Stimulated activated CD4-positive, alpha-beta T cell treated with anti-CD3 and anti-CD28 coated beads, Interleukin-2, amount 100 ng/mL, for 4 hours (primary cell): Measurements from ENCODE around the gene RAB37.

Experiments used
- DNase-seq: peaks from one replicate; pipeline ENCODE4 v3.0.0-alpha.2; 2020; ENCODE audit warnings: low read depth

RAB37 gene

GRCh38 chr17:74728033-74728701, 8.9 kb upstream of the RAB37 start:
- DNase-seq, result no peak

DNA sequence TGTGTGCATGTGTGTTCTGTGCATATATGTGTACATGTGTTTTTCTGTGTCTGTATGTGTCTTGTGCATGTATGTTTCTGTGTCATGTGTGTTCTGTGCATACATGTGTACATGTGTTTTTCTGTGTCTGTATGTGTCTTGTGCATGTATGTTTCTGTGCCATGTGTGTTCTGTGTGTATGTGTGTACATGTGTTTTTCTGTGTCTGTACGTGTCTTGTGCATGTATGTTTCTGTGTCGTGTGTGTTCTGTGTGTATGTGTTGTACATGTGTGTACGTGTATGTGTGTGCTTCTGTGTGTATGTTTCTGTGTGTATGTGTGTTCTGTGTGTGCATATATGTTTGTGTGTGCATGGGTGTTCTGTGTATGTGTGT, 8.4 kb upstream of the RAB37 start:
- no peak for DNase-seq

DNA sequence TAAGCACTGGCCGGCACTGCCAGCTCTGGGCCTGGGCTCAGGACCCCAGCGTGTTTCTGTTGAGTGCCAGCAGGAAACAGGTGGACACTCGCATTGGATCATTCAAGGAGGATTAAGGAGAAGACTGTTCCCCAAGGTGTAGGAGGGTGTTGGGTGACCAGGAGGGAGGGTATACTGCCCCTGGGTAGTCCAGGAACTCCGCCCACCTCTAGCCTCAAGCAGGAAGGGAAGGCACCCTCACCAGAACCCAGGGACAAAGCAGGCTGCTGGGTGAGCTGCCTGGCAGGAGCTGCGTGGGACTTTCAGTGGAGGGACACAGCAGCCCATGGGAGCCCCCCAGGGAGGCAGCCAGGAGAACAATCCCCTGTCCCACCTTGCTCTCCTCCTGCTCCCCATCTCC, 7.7 kb upstream of the RAB37 start:
- no peak for DNase-seq

DNA sequence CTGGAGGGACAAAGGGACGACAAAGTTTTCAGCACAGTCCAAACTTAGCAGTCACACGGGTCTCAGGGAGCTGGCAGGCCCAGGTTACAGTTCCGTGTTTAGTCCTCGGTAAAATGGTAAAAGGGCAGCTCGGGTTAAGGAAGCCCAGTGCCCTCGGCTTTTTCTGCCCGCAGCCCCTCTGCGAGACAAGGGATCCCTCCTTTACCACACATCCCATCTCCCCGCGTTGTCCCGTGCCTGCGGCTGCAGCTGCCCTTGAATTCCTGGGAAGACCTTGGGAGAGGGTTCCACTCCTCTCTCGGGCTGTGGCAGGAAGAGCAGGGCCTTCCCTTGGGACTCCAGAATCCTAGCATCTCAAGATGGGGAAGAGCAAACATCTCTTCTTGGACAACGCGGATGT, 7.2 kb upstream of the RAB37 start:
- DNase-seq, result no peak

DNA sequence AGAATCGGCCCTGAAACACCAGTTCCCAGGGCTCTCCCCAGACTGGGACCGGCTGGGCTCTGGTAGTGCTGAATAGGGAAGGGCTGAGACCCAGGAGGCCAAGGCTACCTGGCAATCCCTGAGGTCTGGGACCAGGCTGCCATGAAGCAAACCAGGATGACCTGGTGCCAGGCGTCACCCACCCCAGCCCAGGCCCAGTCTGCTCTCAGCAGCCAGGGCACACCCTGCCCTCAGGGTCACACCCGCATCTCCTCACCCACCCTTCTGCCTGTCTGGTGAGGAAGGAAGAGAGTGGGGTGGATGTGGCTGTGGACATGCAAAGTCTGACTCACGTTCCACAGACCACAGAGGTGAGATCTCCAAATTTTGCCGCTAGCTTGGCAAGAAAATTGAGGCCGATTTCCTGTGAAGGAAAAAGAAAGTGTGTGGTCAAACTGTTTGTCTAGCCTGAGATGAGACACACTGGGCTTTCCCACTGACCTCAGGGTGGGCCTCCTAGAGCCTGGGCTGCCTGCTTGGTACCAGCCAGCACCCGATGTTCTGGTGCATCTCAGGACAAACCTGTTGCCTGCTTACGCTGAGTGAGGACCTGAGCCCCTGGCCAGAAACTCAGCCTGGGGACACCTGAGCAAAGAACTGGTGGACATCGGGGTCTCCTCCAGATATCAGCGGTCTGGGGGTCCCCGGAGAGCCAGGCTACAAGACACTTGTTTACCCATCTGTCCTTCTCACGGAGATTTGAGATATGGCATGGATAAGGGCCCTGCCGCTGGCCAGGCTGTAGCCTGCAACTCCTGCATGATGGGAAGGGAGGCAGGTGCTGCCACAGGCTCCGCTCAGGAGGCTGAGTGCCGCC, 6.3 kb upstream of the RAB37 start:
- DNase-seq, result no peak

DNA sequence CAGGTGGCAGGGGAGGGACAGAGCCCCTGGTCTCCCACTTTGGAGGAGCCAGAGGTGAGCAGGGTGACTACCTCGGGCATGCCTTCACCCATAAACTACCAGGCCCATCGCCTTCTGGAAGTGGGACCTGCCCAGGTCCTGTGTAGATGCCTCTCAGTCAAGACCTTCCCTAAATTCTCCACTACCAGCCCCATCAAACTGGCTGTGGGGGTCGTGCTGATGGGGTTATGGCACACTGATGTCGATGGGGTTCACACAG, 5.8 kb upstream of the RAB37 start:
- DNase-seq, result no peak

GRCh38 chr17:74732042-74732867, 4.8 kb upstream of the RAB37 start:
- DNase-seq, result no peak

DNA sequence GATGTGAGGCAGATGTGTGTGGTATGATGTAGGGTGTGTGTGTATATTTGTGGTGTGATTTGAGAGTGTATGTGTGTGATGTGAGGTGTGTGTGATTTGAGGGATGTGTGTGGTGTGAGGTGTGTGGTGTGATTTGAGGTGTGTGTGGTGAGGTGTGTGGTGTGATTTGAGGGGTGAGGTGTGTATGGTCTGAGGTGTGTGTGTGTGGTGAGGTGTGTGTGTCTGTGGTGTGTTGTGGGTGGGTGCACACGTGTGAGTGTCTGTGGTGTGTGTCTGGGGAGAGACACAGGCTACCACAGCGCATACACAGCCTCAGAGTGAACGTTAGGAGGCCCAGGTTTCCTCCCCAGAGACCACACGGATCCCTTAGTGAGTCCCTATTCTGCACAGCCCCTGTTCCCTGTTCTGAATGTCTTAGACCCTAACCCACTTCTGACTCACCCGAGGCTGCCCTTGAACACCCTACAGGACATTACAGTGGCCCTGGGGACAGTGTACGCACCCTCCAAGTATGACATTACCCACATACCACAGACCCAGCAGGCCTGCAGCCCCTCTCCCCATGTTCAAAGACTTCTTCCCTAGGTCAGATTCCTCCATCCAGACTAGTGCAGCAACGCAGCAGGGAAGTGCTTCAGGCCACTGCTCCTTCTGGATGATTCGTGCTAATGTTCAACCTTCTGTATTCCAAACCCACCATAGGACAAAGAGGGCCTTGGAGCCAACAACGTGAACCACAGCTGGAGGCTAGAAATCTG, 3.5 kb upstream of the RAB37 start:
- no peak for DNase-seq

- no peak for DNase-seq
Measured at GRCh38 chr17:74734256-74734655, 2.8 kb upstream of the RAB37 start.

DNA sequence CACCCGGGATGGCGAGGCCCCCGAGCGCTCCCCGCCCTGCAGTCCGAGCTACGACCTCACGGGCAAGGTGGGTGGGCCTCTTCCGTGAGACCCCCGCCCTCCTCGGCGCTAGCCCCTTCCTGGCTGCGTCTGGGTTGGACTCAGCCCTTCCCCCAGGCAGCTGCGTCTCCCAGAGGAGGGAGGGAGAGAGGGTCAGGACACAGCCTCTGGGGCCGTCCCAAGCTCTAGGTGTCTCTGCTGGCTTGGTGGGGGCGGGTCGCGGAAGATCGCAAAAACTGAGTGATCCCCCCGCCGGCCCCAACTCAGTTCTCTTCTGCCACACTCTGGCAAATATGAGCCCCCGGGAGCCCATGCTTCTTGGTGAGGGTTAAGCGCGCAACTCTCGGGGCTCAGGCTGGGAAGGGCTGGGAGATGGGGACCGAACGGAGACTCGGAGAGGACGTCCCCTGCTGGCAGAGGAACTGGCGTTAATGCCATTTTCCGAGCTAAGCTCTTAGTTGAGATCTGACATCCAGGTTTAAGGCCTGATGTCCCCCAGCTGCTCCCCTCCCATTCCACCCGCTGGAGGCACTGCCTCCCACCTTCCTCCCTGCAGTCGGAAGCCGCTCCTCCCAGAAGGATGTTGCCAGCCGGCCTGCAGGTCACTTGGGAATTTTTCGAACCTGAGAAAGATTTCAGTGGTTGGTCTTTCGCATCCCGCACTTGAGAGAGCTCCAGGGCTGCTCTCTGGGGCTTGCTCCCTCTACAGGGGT, 419 bp downstream of the RAB37 start:
- DNase-seq, result no peak

DNA sequence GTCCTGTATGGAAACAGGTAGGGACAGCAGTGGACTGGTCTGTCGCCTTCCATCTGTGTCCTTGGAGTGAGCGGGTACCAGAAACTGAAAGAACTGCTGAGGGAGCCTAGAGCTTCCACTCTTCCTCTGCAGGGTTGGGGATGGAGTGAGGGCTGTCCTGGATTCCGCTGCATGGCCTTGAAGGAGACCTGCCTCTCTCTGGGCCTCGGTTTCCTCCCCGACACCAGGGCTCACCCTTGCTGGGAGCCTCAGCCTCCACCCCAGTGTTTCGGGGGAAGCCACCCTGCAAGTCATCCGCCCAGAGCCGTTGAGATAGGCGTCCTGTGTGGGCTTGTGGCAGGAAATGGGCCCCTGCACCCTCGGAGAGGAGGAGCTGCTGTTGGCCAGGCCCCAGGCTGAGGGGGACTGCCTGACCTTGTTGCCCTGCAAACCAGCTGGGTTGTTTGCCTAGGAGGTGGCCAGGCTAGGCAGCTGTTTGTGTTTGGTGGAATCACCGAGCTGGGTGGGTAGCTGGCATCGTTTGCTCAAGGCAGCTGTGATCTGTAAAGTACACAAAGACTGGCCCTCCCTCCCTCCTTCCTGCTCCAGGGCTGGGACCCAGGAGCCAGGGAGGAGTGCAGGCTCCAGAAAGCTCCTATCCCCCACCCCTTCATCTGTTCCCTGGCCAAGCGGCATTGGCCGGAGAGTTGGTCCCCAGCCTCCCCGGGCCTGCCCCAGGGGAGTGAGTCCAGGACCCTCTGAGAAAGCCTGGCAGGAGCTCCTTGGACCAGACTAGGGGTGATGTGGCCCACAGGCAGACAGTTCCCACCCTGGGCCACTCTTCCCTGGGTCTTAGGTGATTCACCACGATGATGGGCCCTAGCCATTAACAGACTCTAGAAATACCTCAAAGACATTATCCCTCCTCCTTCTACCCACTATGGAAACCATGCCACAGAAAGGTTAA, 1.3 kb downstream of the RAB37 start:
- peak; percentile 53 for DNase-seq

DNA sequence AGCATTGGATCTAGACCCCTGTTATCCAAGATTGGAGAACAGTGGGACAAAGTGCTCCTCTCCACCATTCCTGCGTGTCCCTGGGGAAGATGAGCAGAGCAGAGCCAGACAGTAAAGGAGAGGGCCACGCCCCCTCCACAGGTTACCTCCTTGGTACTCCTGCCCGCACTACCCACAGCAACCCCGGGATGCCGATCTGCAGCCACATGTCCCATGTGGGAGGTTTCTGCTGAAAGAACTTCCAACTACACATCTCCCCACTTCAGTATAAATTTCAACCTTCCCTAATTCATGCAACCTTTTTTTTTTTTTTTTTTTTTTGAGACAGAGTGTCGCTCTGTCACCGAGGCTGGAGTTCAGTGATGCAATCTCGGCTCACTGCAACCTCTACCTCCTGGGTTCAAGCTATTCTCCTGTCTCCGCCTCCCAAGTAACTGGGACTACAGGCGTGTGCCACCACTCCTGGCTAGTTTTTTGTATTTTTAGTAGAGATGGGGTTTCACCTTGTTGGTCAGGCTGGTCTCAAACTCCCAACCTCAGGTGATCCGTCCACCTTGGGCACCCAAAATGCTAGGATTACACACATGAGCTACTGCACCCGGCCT, 2.3 kb downstream of the RAB37 start:
- no peak for DNase-seq

DNA sequence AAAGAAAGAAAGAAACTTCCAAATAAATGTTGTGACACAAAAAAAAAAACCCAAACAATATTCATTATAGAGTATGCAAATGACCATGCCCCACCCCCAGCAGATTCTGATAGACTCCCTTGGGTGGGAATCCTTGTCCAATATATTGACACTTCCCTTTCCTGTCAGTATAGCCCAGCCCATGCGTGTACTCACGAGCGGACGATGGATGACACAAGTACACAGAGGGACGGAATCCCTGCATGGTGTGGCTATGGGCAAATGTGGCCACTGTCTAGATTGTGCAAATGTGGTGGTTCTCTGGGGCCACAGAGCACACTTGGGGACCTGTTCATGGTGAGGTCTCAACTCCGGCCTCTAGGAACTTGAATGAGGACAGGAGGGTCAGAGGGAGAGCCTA, 3.1 kb downstream of the RAB37 start:
- DNase-seq, result no peak

DNA sequence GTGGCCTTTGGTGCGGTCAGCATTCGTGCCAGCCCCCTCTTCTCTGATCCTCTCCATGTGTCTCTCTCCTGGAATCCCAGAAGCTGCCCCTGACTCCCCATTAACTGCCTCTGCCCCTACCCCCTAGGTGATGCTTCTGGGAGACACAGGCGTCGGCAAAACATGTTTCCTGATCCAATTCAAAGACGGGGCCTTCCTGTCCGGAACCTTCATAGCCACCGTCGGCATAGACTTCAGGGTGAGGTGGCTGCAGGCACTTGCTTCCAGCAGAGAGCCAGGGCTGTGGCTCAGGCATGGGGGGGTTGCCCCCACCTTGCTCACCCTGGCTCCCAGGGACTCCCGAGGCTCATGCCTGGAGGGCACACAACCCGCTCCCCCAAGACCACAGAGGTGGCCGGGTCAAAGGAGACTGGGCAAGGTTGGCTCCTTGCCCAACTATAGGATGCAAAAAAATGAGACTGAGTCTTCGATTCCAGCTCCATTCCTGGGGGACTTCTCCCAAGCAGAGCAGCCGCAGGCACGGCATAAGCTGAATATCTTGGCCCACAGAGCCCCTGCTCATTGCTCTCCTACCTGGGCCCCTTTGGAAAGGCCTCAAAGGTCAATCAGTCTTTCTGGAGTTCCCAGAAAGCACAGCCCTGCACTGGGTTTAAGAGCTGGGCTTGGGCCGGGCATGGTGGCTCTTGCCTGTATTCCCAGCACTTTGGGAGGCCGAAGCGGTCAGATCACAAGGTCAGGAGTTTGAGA, 3.8 kb downstream of the RAB37 start:
- DNase-seq, result no peak

GRCh38 chr17:74742153-74742515, 5.1 kb downstream of the RAB37 start:
- DNase-seq, result no peak

DNA sequence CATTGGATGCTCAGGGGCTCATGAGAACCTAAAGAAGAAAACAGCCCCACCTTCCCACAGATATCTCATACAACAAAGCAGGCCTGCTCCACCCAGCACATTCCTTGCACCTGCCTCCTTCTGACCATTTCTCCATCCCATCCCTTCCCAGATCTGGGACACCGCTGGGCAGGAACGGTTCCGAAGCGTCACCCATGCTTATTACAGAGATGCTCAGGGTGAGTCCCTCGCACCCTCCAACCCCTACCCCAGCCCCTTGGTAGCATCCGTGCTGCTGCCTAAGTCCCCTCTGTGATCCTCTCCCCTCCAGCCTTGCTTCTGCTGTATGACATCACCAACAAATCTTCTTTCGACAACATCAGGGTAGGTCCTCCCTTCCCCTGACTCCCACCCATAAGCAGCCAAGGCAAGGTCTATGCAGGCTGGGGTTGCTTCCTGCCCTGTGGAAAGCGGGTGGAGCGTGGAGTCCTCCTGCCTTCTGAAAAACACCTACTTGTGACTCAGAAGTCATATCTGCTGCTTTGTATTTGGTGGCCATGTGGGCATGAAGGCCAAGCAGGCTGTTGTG, 6.0 kb downstream of the RAB37 start:
- DNase-seq, result no peak

DNA sequence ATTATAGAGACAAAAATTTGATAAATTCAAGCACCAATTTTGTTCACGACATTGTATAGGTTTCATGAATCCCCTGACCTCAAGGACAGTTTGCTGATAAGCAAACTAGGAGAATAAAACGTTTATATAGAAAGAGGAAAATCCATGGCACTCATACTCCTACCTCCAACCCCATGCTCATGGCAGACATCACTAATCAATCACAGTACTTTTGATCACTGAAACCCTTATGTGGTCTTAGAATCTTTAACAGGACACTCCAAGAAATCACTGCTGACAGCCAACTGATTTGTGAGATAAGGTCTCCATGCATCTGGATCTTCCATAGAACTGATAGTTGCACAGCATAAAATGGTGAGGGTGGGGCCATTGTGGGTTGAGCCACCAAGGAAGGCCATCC, 6.7 kb downstream of the RAB37 start:
- DNase-seq, result no peak

DNA sequence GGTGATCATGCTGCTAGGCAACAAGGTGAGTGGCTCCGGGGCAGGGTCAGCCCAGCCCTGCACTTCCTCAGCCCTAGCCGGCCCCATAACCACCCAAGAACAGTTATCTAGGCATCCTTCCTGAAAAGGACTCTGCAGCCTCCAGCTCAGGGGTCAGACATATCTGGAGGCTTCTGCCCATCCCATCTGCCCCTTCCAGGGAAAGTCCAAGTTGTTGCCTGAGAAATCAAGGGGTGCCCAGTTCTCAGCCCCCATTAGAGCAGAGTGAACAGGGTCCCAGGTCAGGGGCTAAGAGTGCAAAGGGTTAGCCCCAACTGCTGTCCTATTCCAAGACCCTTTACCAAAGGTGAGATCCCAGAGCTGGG, 7.3 kb downstream of the RAB37 start:
- no peak for DNase-seq
